ENCODE data around the gene NDOR1. TPM values are rescaled to one million over a fixed set of nuclear protein-coding genes. Genes with fewer than 3 reads are reported as not detected.

Gene NDOR1
- total RNA-seq, 1 donor from 2014 or later: 22.5 TPM

DNA sequence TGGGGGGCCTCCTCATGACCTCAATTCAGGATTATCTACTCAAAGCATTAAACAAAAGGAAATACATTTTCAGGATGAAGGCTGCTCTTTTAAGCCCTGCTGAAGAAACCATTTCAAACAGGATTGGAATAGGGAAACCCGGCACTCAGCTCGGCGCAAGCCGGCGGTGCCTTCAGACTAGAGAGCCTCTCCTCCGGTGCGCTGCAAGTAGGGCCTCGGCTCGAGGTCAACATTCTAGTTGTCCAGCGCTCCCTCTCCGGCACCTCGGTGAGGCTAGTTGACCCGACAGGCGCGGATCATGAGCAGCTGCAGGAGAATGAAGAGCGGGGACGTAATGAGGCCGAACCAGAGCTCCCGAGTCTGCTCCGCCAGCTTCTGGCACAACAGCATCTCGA, 772 bp upstream of the NDOR1 start:
- no peaks in the 10 kb centered on the region for H3K9me3 Mint-ChIP-seq (ENCODE audit: unreplicated experiment)
- H3K4me1 Mint-ChIP-seq (ENCODE audit: unreplicated experiment): peaks cover 21% of the 10 kb centered on the region
- TF ChIP-seq, protein P1, sequence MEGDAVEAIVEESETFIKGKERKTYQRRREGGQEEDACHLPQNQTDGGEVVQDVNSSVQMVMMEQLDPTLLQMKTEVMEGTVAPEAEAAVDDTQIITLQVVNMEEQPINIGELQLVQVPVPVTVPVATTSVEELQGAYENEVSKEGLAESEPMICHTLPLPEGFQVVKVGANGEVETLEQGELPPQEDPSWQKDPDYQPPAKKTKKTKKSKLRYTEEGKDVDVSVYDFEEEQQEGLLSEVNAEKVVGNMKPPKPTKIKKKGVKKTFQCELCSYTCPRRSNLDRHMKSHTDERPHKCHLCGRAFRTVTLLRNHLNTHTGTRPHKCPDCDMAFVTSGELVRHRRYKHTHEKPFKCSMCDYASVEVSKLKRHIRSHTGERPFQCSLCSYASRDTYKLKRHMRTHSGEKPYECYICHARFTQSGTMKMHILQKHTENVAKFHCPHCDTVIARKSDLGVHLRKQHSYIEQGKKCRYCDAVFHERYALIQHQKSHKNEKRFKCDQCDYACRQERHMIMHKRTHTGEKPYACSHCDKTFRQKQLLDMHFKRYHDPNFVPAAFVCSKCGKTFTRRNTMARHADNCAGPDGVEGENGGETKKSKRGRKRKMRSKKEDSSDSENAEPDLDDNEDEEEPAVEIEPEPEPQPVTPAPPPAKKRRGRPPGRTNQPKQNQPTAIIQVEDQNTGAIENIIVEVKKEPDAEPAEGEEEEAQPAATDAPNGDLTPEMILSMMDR (IDR thresholded peaks at IDR 0.05; ENCODE audit: unreplicated experiment): no peak
- H3K4me3 Mint-ChIP-seq (ENCODE audit: unreplicated experiment): peak overlapping the region; percentile 97
- H3K27ac Mint-ChIP-seq (ENCODE audit: unreplicated experiment): peak overlapping the region; percentile 48
- H3K36me3 Mint-ChIP-seq (ENCODE audit: low read depth, unreplicated experiment): peaks cover 15% of the 10 kb centered on the region
- peaks cover 9% of the 10 kb centered on the region for H3K27me3 Mint-ChIP-seq (ENCODE audit: unreplicated experiment)
- no peak for DNase-seq (ENCODE audit: low spot score)

DNA sequence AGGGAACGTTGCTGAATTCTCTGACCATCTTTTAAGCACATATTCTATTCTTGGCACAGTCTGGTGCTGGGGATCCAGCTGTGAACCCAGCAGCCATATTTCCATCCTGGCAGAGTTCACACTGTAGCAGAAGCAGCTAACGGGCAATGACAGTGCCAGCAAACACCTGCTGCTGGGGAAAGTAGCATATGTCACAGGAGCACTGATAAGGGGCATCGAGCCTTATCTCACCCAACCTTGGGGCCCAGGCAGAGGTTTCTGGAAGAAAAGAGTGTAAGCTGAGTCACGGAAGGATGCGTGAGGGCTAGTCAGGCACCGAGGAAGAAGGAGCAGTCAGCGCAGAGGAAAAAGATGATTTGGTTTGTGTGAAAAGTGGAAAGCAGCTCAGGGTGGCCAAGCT, 1.1 kb downstream of the NDOR1 start:
- Mint-ChIP-seq H3K36me3 (ENCODE audit: low read depth, unreplicated experiment) (peaks cover 22% of the 10 kb centered on the region), H3K4me1 (ENCODE audit: unreplicated experiment) (peaks cover 27% of the 10 kb centered on the region), H3K27ac (ENCODE audit: unreplicated experiment) (peak overlapping the region; percentile 55), H3K4me3 (ENCODE audit: unreplicated experiment) (peak overlapping the region; percentile 97), H3K27me3 (ENCODE audit: unreplicated experiment) (peaks cover 14% of the 10 kb centered on the region), H3K9me3 (ENCODE audit: unreplicated experiment) (no peaks in the 10 kb centered on the region)
- no peak for DNase-seq (ENCODE audit: low spot score)
- TF ChIP-seq, protein P1 (IDR thresholded peaks at IDR 0.05; ENCODE audit: unreplicated experiment): no peak

DNA sequence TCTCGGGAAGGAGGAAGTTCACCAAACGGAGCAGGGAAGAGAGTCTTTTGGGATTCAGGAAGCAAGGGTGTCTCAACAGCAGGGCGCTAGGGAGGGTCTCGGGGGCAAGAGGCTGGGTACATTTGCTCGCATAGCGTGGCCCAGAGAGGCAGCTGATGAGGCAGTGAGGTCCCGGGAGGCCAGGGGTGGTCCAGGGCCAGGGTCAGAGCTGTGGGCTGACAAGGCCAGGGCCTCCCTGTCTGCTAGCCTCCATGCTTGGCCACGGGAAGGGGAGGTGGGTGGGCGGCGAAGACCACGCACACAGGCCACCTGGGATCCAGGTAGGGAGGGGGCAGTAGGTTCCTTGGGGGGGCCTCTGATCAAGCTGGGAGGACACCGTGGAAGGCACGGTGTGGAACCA, 6.0 kb downstream of the NDOR1 start:
- Mint-ChIP-seq H3K4me1 (ENCODE audit: unreplicated experiment) (peaks cover 17% of the 10 kb centered on the region), H3K27me3 (ENCODE audit: unreplicated experiment) (peaks cover 12% of the 10 kb centered on the region), H3K9me3 (ENCODE audit: unreplicated experiment) (no peaks in the 10 kb centered on the region), H3K36me3 (ENCODE audit: low read depth, unreplicated experiment) (peaks cover 25% of the 10 kb centered on the region), H3K27ac (ENCODE audit: unreplicated experiment) (peak overlapping the region; percentile 68), H3K4me3 (ENCODE audit: unreplicated experiment) (peak overlapping the region; percentile 83)
- DNase-seq (ENCODE audit: low spot score): no peak
- TF ChIP-seq, protein P1 (IDR thresholded peaks at IDR 0.05; ENCODE audit: unreplicated experiment): no peak

DNA sequence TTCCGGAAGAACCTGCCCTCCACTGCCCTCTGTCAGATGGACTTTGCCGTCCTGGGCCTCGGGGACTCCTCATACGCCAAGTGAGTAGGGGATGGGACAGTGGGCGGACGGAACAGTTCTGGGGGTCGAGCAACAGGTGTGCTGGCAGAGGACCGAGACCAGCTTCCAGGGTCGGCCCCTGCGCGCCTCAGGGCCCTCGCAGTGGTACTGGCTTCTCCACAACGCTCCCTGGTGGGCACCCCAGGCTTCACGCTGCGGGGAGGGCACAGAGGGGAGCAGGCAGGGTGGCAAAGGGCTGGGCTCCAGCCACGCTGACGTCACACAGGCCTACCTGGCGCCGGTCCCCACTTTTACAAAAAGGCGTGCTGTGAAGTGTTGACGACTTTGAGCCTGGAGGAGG, 7.0 kb downstream of the NDOR1 start:
- no peak for DNase-seq (ENCODE audit: low spot score)

More for the DNA sequence above, 7.0 kb downstream of the NDOR1 start:
- H3K9me3 Mint-ChIP-seq (ENCODE audit: unreplicated experiment): no peaks in the 10 kb centered on the region
- H3K4me1 Mint-ChIP-seq (ENCODE audit: unreplicated experiment): peaks cover 7% of the 10 kb centered on the region
- no peak overlapping the region for H3K4me3 Mint-ChIP-seq (ENCODE audit: unreplicated experiment)
- no peak overlapping the region for H3K27ac Mint-ChIP-seq (ENCODE audit: unreplicated experiment)
- H3K36me3 Mint-ChIP-seq (ENCODE audit: low read depth, unreplicated experiment): peaks cover 15% of the 10 kb centered on the region
- peaks cover 13% of the 10 kb centered on the region for H3K27me3 Mint-ChIP-seq (ENCODE audit: unreplicated experiment)
- TF ChIP-seq, protein P1 (IDR thresholded peaks at IDR 0.05; ENCODE audit: unreplicated experiment): no peak

All from endothelial cell (in vitro differentiated cells).